MM.1S (cell line): ENCODE data around the gene RGR.

ENCODE experiments used
- DNase-seq: peaks from one replicate; pipeline ENCODE4 v3.0.0-alpha.2; 2015
- H2AFZ ChIP-seq: fragments of 300-600 bp; sonication (generic); 2 replicates; pipeline ENCODE4 v1.6.0; 2016; ENCODE audit warnings: antibody characterized with exemption, low read length
- H3F3A ChIP-seq: fragments of 300-600 bp; sonication (generic); 2 replicates; pipeline ENCODE4 v1.6.1; 2016; ENCODE audit warnings: mild to moderate bottlenecking, antibody characterized with exemption, low read length, moderate library complexity, mixed read lengths; ENCODE audit not compliant: insufficient read depth
- H3K27ac ChIP-seq: fragments of 300-600 bp; sonication (generic); 2 replicates; pipeline ENCODE4 v1.5.1; 2016; ENCODE audit warnings: mild to moderate bottlenecking, low read length
- H3K27me3 ChIP-seq: fragments of 300-600 bp; sonication (generic); replicated peaks from 2 replicates; pipeline ENCODE4 v1.6.0; 2016; ENCODE audit warnings: low read length; ENCODE audit not compliant: insufficient read depth
- H3K36me3 ChIP-seq: fragments of 300-600 bp; sonication (generic); replicated peaks from 2 replicates; pipeline ENCODE4 v1.6.1; 2016; ENCODE audit warnings: mild to moderate bottlenecking, low read length, mixed read lengths; ENCODE audit not compliant: insufficient read depth
- H3K4me1 ChIP-seq: fragments of 300-600 bp; sonication (generic); 2 replicates; pipeline ENCODE4 v1.6.1; 2016; ENCODE audit warnings: low read length, mixed read lengths
- H3K4me2 ChIP-seq: fragments of 300-600 bp; sonication (generic); 2 replicates; pipeline ENCODE4 v1.6.0; 2016; ENCODE audit warnings: low read depth, low read length
- H3K4me3 ChIP-seq: fragments of 300-600 bp; sonication (generic); 2 replicates; pipeline ENCODE4 v1.5.1; 2016; ENCODE audit warnings: low read length, mixed read lengths
- H3K79me2 ChIP-seq: fragments of 300-600 bp; sonication (generic); 2 replicates; pipeline ENCODE4 v1.6.1; 2016; ENCODE audit warnings: mixed run types, low read length, mixed read lengths
- H3K9ac ChIP-seq: fragments of 300-600 bp; sonication (generic); 2 replicates; pipeline ENCODE4 v1.6.1; 2016; ENCODE audit warnings: low read length, mixed read lengths
- H3K9me2 ChIP-seq: fragments of 300-600 bp; sonication (generic); replicated peaks from 2 replicates; pipeline ENCODE4 v1.6.1; 2016; ENCODE audit warnings: mild to moderate bottlenecking, low read length, mixed read lengths; ENCODE audit not compliant: insufficient read depth
- H3K9me3 ChIP-seq: fragments of 300-600 bp; sonication (generic); replicated peaks from 2 replicates; pipeline ENCODE4 v1.6.1; 2016; ENCODE audit warnings: mild to moderate bottlenecking, low read length, mixed read lengths; ENCODE audit not compliant: insufficient read depth
- H4K20me1 ChIP-seq: fragments of 300-600 bp; sonication (generic); 2 replicates; pipeline ENCODE4 v1.6.1; 2016; ENCODE audit warnings: mild to moderate bottlenecking, low read length, moderate library complexity, mixed read lengths; ENCODE audit not compliant: insufficient read depth
- EZH2 ChIP-seq: fragments of 300-600 bp; sonication (generic); optimal IDR thresholded peaks from 2 replicates; pipeline ENCODE3; 2017; ENCODE audit warnings: low read depth, mild to moderate bottlenecking, antibody characterized with exemption, low read length, mixed read lengths
- EZH2phosphoT487 ChIP-seq: fragments of 300-600 bp; sonication (generic); IDR thresholded peaks from 2 replicates; pipeline ENCODE4 v1.6.1; 2018; ENCODE audit warnings: antibody characterized with exemption, low read length
- TF ChIP-seq, protein P1 (sequence below): fragments of 300-600 bp; sonication (generic); IDR thresholded peaks from 2 replicates; pipeline ENCODE4 v1.5.1; 2016; ENCODE audit warnings: antibody characterized with exemption, low read length, mixed read lengths

Gene RGR

DNA sequence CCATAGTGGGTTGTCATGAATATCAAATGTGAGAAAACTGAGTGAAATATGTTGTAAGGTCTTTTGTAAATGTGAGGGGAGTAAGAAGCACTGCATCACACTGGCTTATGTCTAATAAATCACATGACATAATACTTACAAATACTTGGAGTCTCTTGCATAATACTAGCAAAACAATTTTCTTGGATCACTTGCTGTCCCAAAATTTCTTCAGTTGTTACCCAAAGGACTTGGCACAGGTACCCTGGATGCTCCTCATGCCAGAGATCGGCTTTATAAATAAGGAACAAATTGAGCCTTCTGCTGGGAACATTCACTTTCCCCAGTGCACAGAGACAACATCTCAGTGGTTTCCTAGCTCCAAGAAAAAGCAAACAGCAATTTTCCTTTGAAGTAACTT lies 14.5 kb upstream of the RGR start:
- TF ChIP-seq EZH2phosphoT487 = no peak
- TF ChIP-seq, protein P1, sequence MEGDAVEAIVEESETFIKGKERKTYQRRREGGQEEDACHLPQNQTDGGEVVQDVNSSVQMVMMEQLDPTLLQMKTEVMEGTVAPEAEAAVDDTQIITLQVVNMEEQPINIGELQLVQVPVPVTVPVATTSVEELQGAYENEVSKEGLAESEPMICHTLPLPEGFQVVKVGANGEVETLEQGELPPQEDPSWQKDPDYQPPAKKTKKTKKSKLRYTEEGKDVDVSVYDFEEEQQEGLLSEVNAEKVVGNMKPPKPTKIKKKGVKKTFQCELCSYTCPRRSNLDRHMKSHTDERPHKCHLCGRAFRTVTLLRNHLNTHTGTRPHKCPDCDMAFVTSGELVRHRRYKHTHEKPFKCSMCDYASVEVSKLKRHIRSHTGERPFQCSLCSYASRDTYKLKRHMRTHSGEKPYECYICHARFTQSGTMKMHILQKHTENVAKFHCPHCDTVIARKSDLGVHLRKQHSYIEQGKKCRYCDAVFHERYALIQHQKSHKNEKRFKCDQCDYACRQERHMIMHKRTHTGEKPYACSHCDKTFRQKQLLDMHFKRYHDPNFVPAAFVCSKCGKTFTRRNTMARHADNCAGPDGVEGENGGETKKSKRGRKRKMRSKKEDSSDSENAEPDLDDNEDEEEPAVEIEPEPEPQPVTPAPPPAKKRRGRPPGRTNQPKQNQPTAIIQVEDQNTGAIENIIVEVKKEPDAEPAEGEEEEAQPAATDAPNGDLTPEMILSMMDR = no peak
- no peak for TF ChIP-seq EZH2
- no peak overlapping the region for H3K4me2 ChIP-seq
- H3K27ac ChIP-seq = no peak overlapping the region
- no peaks in the 10 kb centered on the region for H3K4me1 ChIP-seq
- H3K9me2 ChIP-seq = no peaks in the 10 kb centered on the region
- no peaks in the 10 kb centered on the region for H3F3A ChIP-seq
- no peaks in the 10 kb centered on the region for H4K20me1 ChIP-seq
- H3K79me2 ChIP-seq = no peaks in the 10 kb centered on the region
- H2AFZ ChIP-seq = no peak overlapping the region
- H3K9me3 ChIP-seq = no peaks in the 10 kb centered on the region
- no peak for DNase-seq
- no peak overlapping the region for H3K4me3 ChIP-seq
- H3K9ac ChIP-seq = no peak overlapping the region
- no peaks in the 10 kb centered on the region for H3K36me3 ChIP-seq
- no peaks in the 10 kb centered on the region for H3K27me3 ChIP-seq

DNA sequence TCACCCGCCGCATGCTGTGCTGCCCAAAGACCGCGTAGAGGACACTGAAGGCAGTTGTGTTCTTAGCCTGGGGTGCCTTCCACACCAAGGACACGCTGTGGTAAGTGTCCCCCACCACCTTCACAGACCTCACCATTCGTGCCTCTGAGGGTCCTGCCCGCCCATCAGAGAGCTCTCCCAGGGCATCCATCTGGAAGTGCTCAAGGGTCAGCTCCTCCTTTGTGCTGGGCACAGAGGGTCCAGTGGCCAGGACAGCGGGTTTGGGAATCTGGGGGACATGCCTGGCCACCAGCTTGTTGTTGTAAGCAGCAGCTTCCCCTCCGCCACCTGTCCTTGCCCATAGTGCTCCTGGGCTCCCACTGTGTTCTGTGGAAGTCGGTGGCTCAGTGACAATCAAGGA lies 12.5 kb upstream of the RGR start:
- H3K4me2 ChIP-seq = no peak overlapping the region
- DNase-seq = no peak
- H3K36me3 ChIP-seq = no peaks in the 10 kb centered on the region
- no peak overlapping the region for H3K9ac ChIP-seq
- H3K27me3 ChIP-seq = no peaks in the 10 kb centered on the region
- H3K4me3 ChIP-seq = no peak overlapping the region
- no peaks in the 10 kb centered on the region for H3K9me2 ChIP-seq
- no peaks in the 10 kb centered on the region for H4K20me1 ChIP-seq
- no peaks in the 10 kb centered on the region for H3F3A ChIP-seq
- H3K27ac ChIP-seq = no peak overlapping the region
- H3K4me1 ChIP-seq = no peaks in the 10 kb centered on the region
- H2AFZ ChIP-seq = no peak overlapping the region
- no peaks in the 10 kb centered on the region for H3K9me3 ChIP-seq
- TF ChIP-seq EZH2 (no peak), EZH2phosphoT487 (no peak)
- TF ChIP-seq, protein P1 = no peak
- H3K79me2 ChIP-seq = no peaks in the 10 kb centered on the region

DNA sequence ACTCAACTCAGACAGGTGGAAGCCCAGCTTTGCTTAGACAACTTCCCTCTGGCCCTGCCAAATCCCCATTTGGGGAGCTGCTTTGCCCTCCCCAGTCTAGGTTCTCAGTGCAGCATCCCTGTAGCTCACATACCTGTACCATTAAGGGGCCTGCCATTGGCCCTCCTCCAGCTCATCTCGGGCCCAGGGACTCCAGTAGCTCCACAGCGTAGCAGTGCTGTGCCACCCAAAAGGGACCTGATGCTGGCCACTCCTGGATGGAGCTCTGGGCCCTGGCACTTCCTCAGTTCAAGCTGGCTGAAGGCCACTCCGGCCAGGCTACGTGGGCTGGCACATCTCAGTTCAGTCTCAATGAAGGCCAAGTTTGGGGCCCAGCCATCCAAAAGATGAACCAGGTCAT lies 10.9 kb upstream of the RGR start:
- no peak overlapping the region for H2AFZ ChIP-seq

More for the DNA sequence above, 10.9 kb upstream of the RGR start:
- no peaks in the 10 kb centered on the region for H3K4me1 ChIP-seq
- no peak overlapping the region for H3K4me2 ChIP-seq
- DNase-seq = no peak
- H3K27me3 ChIP-seq = no peaks in the 10 kb centered on the region
- no peak overlapping the region for H3K27ac ChIP-seq
- no peak overlapping the region for H3K9ac ChIP-seq
- no peaks in the 10 kb centered on the region for H4K20me1 ChIP-seq
- no peaks in the 10 kb centered on the region for H3K79me2 ChIP-seq
- H3K9me2 ChIP-seq = no peaks in the 10 kb centered on the region
- no peaks in the 10 kb centered on the region for H3K9me3 ChIP-seq
- no peaks in the 10 kb centered on the region for H3K36me3 ChIP-seq
- no peak overlapping the region for H3K4me3 ChIP-seq
- TF ChIP-seq, protein P1 = no peak
- no peak for TF ChIP-seq EZH2phosphoT487
- no peak for TF ChIP-seq EZH2
- H3F3A ChIP-seq = no peaks in the 10 kb centered on the region
